Ishikawa (cell line): ENCODE data around the gene KISS1R.

Source experiments
- CEBPB ChIP-seq: IDR thresholded peaks from 2 replicates; pipeline ENCODE4 v1.6.1; 2012
- CREB1 ChIP-seq: IDR thresholded peaks from 2 replicates; pipeline ENCODE4 v1.6.1; 2012; ENCODE audit warnings: low read depth
- EGR1 ChIP-seq: IDR thresholded peaks from 2 replicates; pipeline ENCODE4 v1.6.1; 2012
- EP300 ChIP-seq: IDR thresholded peaks from 2 replicates; pipeline ENCODE4 v1.6.1; 2012; ENCODE audit warnings: borderline replicate concordance
- FOXM1 ChIP-seq: IDR thresholded peaks from 2 replicates; pipeline ENCODE4 v1.6.1; 2012; ENCODE audit warnings: low read depth, borderline replicate concordance
- NFIC ChIP-seq: IDR thresholded peaks from 2 replicates; pipeline ENCODE4 v1.6.1; 2012
- RAD21 ChIP-seq: IDR thresholded peaks from 2 replicates; pipeline ENCODE4 v1.6.1; 2012; ENCODE audit warnings: low read depth
- REST ChIP-seq: IDR thresholded peaks from 2 replicates; pipeline ENCODE4 v1.6.1; 2012; ENCODE audit warnings: low read depth, mild to moderate bottlenecking
- TAF1 ChIP-seq: IDR thresholded peaks from 2 replicates; pipeline ENCODE4 v1.6.1; 2012; ENCODE audit warnings: low read depth, mild to moderate bottlenecking
- YY1 ChIP-seq: IDR thresholded peaks from 2 replicates; pipeline ENCODE4 v1.6.1; 2012; ENCODE audit warnings: low read depth
- ZBTB7A ChIP-seq: IDR thresholded peaks from 2 replicates; pipeline ENCODE4 v1.6.1; 2012; ENCODE audit warnings: low read depth
- TF ChIP-seq, protein P1 (sequence below): IDR thresholded peaks from 2 replicates; pipeline ENCODE4 v1.6.1; 2012
- TF ChIP-seq, protein P2 (sequence below): IDR thresholded peaks from 2 replicates; pipeline ENCODE4 v1.6.1; 2012

GRCh38 chr19:869245-870177 lies 47.6 kb upstream of the KISS1R start:
- TF ChIP-seq EGR1: no peak
- 0 out of 2 replicates have a peak, but pooled peaks have one; percentile 15 for TF ChIP-seq CREB1
- TF ChIP-seq RAD21: no peak
- TF ChIP-seq TAF1: no peak
- TF ChIP-seq EP300: no peak
- no peak for TF ChIP-seq FOXM1
- 0 out of 2 replicates have a peak, but pooled peaks have one; percentile 8 for TF ChIP-seq CEBPB
- TF ChIP-seq, protein P1, sequence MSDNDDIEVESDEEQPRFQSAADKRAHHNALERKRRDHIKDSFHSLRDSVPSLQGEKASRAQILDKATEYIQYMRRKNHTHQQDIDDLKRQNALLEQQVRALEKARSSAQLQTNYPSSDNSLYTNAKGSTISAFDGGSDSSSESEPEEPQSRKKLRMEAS: peak; percentile 69
- TF ChIP-seq, protein P2, sequence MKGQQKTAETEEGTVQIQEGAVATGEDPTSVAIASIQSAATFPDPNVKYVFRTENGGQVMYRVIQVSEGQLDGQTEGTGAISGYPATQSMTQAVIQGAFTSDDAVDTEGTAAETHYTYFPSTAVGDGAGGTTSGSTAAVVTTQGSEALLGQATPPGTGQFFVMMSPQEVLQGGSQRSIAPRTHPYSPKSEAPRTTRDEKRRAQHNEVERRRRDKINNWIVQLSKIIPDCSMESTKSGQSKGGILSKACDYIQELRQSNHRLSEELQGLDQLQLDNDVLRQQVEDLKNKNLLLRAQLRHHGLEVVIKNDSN: no peak
- no peak for TF ChIP-seq NFIC
- TF ChIP-seq YY1: no peak
- TF ChIP-seq REST: no peak
- TF ChIP-seq ZBTB7A: no peak
